Hepatocyte (in vitro differentiated cells): Measurements from ENCODE around the gene MCRIP2. TPM values are rescaled to one million over a fixed set of nuclear protein-coding genes. Genes with fewer than 3 reads are reported as not detected.
A peak's percentile ranks its signal among the peaks of the same experiment; 100 is the strongest.
"Not testable (repeated sequence)": the region's sequence is repeated elsewhere in the genome, so short reads cannot be mapped to it uniquely, and the experiment has no call there.

Experiments
- DNase-seq: peaks from one replicate; pipeline ENCODE4 v3.0.0-alpha.2; 2016; ENCODE audit warnings: low spot score
- H2AFZ ChIP-seq: fragments of 200-600 bp; sonication (generic); 2 replicates; pipeline ENCODE4 v1.6.0; 2016; ENCODE audit warnings: antibody characterized with exemption, mild to moderate bottlenecking
- H3K27ac ChIP-seq: fragments of 200-600 bp; sonication (generic); 2 replicates; pipeline ENCODE4 v1.5.1; 2016; ENCODE audit warnings: mild to moderate bottlenecking
- H3K27me3 ChIP-seq: fragments of 200-600 bp; sonication (generic); 2 replicates; pipeline ENCODE4 v1.6.1; 2016
- H3K36me3 ChIP-seq: fragments of 200-600 bp; sonication (generic); replicated peaks from 2 replicates; pipeline ENCODE4 v1.5.1; 2016; ENCODE audit warnings: low read depth; ENCODE audit not compliant: insufficient read depth
- H3K4me1 ChIP-seq: fragments of 200-600 bp; sonication (generic); 2 replicates; pipeline ENCODE4 v1.5.1; 2016; ENCODE audit warnings: mild to moderate bottlenecking, moderate library complexity; ENCODE audit not compliant: insufficient read depth
- H3K4me2 ChIP-seq: fragments of 200-600 bp; sonication (generic); 2 replicates; pipeline ENCODE4 v1.6.0; 2016
- H3K4me3 ChIP-seq: fragments of 200-600 bp; sonication (generic); 2 replicates; pipeline ENCODE4 v1.5.1; 2016; ENCODE audit warnings: mild to moderate bottlenecking
- H3K79me2 ChIP-seq: fragments of 200-600 bp; sonication (generic); 2 replicates; pipeline ENCODE4 v1.6.0; 2017; ENCODE audit warnings: mild to moderate bottlenecking
- H3K9me2 ChIP-seq: fragments of 200-600 bp; sonication (generic); replicated peaks from 2 replicates; pipeline ENCODE4 v1.6.0; 2017; ENCODE audit warnings: mild to moderate bottlenecking; ENCODE audit not compliant: insufficient read depth
- H3K9me3 ChIP-seq: fragments of 200-600 bp; sonication (generic); 2 replicates; pipeline ENCODE4 v1.5.1; 2016; ENCODE audit warnings: low read depth, mild to moderate bottlenecking
- H4K20me1 ChIP-seq: fragments of 200-600 bp; sonication (generic); 2 replicates; pipeline ENCODE4 v1.6.0; 2016; ENCODE audit warnings: mild to moderate bottlenecking; ENCODE audit not compliant: insufficient read depth, poor library complexity, severe bottlenecking
- EZH2 ChIP-seq: fragments of 200-600 bp; sonication (generic); IDR thresholded peaks from 2 replicates; pipeline ENCODE4 v1.6.1; 2016; ENCODE audit warnings: antibody characterized with exemption, mild to moderate bottlenecking, borderline replicate concordance
- EZH2phosphoT487 ChIP-seq: fragments of 200-600 bp; sonication (generic); IDR thresholded peaks from one replicate; pipeline ENCODE4 v1.6.1; 2018; ENCODE audit warnings: antibody characterized with exemption, mild to moderate bottlenecking, low read depth, moderate library complexity; ENCODE audit not compliant: unreplicated experiment, severe bottlenecking
- WGBS: methylation state at CpG from one replicate; pipeline ENCODE4 v1.1.6; 2016; ENCODE audit warnings: low lambda C conversion rate; ENCODE audit errors: missing lambda C conversion rate; 5-methylcytosine and 5-hydroxymethylcytosine counted together
- polyA plus RNA-seq: library from polyadenylated mRNA; unstranded; fragments of >200 nt; fragmentation: Nextera tagmentation; extraction: Ambion mirVana; gene quantifications from 2 replicates; pipeline ENCODE4 v1.2.1, GENCODE V29; 2016
- total RNA-seq: library from RNA; depleted of rRNA; stranded (reverse); fragments of >200 nt; gene quantifications from 2 replicates; pipeline ENCODE4 v1.2.3, GENCODE V29; 2014
- TF ChIP-seq, protein P1 (sequence below): fragments of 200-600 bp; sonication (generic); IDR thresholded peaks from 2 replicates; pipeline ENCODE4 v1.5.1; 2016; ENCODE audit warnings: antibody characterized with exemption, mild to moderate bottlenecking; ENCODE audit not compliant: poor library complexity

MCRIP2 gene
- total and polyA plus RNA-seq, 2 experiments from 2014 or later = 43.0 to 100 TPM

DNA sequence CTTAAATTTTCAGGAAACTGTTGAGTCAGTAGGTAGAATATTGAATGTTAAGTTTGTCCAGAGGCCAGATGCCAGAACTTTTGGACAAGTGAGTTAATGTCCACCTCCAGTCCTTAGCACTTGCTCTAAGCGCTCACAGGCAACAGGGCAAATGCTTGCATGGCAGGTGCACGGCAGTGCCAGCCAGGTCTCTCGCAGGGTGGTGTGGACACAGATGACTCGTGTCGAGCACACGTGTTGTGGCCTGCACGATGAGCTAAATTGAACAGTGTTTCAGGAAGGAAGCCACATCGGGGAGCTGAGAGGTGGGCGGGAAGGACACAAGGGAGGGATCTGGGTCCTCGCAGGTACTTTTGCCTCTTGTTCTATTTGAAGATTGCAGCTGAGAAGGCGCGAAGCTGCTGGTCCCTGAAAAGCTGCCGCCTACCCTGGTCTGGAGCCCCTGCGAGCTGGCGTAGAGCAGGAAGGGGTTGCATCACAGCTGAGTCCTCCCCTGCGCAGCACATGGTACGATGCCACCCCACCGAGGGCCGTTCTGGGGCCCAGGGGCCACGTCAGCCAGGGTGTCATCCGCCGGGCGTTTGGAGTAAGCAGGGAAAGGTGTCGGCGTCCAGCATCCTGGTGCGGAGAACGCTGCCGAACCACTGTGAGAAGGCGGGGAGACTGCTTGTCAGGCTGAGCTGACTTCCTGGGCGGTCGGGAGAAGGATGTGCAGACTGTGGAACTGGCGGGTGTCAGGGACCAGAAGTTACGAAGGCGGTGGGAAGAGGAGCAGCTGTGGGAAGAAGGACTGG, 45.5 kb upstream of the MCRIP2 start:
- Histone ChIP-seq H4K20me1 (peaks cover 23% of the 10 kb centered on the region), H3K36me3 (no peaks in the 10 kb centered on the region), H3K79me2 (peaks cover 89% of the 10 kb centered on the region)

DNA sequence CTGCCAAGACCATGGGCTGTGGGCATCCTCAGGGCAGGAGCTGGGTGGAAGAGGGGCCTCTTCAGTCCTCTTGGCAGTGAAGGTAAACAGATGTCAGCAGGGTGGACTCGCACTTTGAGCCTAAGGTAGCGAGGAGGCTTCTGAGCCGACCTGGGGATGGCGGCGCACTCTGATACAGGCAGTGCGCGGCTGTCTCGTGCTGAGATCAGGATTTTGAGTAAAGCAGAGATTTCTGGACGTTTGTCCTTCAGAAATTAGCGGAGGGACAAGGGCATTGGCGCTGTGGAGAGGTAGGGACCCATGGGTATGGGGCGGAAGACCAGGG, 44.9 kb upstream of the MCRIP2 start:
- DNase-seq = no peak
- H3K4me2 ChIP-seq = no peak overlapping the region
- H2AFZ ChIP-seq = no peak overlapping the region
- no peaks in the 10 kb centered on the region for H3K9me2 ChIP-seq
- no peaks in the 10 kb centered on the region for H3K36me3 ChIP-seq
- no peaks in the 10 kb centered on the region for H3K9me3 ChIP-seq
- peaks cover 25% of the 10 kb centered on the region for H4K20me1 ChIP-seq
- WGBS = 95% methylated on average over 12 of the region's 12 CpGs
- no peak overlapping the region for H3K27ac ChIP-seq
- peaks cover 87% of the 10 kb centered on the region for H3K79me2 ChIP-seq
- H3K4me1 ChIP-seq = peaks cover 34% of the 10 kb centered on the region
- no peak overlapping the region for H3K4me3 ChIP-seq
- TF ChIP-seq, protein P1, sequence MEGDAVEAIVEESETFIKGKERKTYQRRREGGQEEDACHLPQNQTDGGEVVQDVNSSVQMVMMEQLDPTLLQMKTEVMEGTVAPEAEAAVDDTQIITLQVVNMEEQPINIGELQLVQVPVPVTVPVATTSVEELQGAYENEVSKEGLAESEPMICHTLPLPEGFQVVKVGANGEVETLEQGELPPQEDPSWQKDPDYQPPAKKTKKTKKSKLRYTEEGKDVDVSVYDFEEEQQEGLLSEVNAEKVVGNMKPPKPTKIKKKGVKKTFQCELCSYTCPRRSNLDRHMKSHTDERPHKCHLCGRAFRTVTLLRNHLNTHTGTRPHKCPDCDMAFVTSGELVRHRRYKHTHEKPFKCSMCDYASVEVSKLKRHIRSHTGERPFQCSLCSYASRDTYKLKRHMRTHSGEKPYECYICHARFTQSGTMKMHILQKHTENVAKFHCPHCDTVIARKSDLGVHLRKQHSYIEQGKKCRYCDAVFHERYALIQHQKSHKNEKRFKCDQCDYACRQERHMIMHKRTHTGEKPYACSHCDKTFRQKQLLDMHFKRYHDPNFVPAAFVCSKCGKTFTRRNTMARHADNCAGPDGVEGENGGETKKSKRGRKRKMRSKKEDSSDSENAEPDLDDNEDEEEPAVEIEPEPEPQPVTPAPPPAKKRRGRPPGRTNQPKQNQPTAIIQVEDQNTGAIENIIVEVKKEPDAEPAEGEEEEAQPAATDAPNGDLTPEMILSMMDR = no peak
- no peak for TF ChIP-seq EZH2
- TF ChIP-seq EZH2phosphoT487 = no peak
- H3K27me3 ChIP-seq = no peaks in the 10 kb centered on the region

More for the DNA sequence above, 45.5 kb upstream of the MCRIP2 start:
- Histone ChIP-seq H3K9me2 (no peaks in the 10 kb centered on the region), H2AFZ (no peak overlapping the region), H3K27me3 (no peaks in the 10 kb centered on the region), H3K4me3 (no peak overlapping the region), H3K9me3 (no peaks in the 10 kb centered on the region), H3K4me1 (peaks cover 40% of the 10 kb centered on the region), H3K4me2 (no peak overlapping the region), H3K27ac (no peak overlapping the region)
- TF ChIP-seq EZH2phosphoT487 = no peak
- no peak for TF ChIP-seq EZH2
- TF ChIP-seq, protein P1 = no peak
- WGBS = 97% methylated on average over 32 of the region's 34 CpGs
- DNase-seq = no peak

DNA sequence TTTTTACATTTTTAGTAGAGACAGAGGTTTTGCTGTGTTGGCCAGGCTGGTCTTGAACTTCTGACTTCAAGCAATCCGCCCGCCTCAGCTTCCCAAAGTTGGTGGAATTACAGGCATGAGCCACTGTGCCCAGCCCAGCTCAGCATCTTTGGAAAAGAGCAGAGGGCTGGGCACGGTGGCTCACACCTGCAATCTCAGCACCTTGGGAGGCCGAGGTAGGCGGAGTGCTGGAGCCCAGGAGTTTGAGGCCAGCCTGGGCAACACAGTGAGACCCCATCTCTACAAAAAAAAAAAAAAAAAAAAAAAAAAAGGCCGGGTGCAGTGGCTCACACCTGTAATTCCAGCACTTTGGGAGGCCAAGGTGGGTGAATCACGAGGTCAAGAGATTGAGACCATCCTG, 44.0 kb upstream of the MCRIP2 start:
- Histone ChIP-seq H3K4me1 (peaks cover 25% of the 10 kb centered on the region), H4K20me1 (peaks cover 25% of the 10 kb centered on the region), H3K79me2 (peaks cover 87% of the 10 kb centered on the region)
- not testable (repeated sequence) for H3K4me2 ChIP-seq, H3K36me3 ChIP-seq, H3K27ac ChIP-seq, H3K4me3 ChIP-seq, H3K9me3 ChIP-seq, H3K27me3 ChIP-seq, H3K9me2 ChIP-seq, H2AFZ ChIP-seq, DNase-seq
- 100% methylated on average over 6 of the region's 7 CpGs for WGBS

DNA sequence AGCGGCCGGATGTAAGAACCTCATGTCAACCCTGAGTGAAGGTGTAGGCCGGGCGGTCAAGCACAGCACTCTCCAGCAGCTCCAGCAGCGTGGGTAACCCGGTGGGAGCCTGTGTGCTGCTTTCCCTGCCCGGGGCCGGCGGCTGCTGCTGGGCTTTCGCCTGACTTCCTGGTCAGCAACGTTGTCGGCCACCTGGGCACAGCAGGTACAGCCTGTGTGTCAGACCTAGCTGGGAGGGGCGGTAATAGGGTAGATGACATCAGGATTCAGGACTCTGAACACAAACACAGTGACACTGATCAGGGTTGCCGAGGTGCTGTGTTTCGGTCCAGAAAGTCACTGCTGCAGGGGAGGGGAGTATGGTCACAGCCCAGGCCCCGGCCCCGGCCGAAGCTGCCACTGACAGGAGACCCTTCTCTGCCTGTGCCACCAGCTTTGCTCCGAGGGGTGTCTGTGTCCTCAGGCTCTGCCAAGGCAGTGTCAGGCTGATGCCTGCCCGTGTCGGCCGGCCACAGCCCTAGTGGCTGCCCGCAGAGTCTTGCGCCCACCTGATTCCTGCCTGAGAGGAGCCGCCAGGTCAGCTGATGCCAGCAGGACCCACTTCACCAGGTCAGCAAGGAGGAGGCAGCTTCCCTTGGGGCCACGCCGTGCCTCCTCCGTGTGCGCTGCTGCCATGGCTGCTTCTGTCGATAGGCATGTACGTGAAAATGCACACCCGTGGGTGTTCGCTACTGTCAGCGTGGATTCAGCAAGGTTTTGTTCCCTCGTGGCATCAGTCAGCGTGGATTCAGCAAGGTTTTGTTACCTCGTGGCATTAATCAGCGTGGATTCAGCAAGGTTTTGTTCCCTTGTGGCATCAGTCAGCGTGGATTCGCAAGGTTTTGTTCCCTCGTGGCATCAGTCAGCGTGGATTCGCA, 42.5 kb upstream of the MCRIP2 start:
- Histone ChIP-seq H3K27ac (no peak overlapping the region), H3K27me3 (no peaks in the 10 kb centered on the region), H3K4me1 (peaks cover 13% of the 10 kb centered on the region), H3K4me3 (no peak overlapping the region), H3K36me3 (no peaks in the 10 kb centered on the region), H2AFZ (no peak overlapping the region), H3K9me3 (no peaks in the 10 kb centered on the region), H3K4me2 (no peak overlapping the region), H3K9me2 (no peaks in the 10 kb centered on the region), H3K79me2 (peaks cover 93% of the 10 kb centered on the region), H4K20me1 (peaks cover 29% of the 10 kb centered on the region)
- 97% methylated on average over 38 of the region's 43 CpGs for WGBS
- DNase-seq = peak; percentile 37
- TF ChIP-seq EZH2phosphoT487 = no peak
- TF ChIP-seq, protein P1 = no peak
- no peak for TF ChIP-seq EZH2
